SKM-1 (cell line): ENCODE results near the gene KLF15.

Experiments
- DNase-seq: peaks from one replicate; lab custom pipeline; 2025; ENCODE audit not compliant: unreplicated experiment; lab: John Stamatoyannopoulos, UW

Gene KLF15

GRCh38 chr3:126389794-126390146, 32.6 kb upstream of the KLF15 start:
- no peak for DNase-seq

- DNase-seq: peak; percentile 89
Measured at GRCh38 chr3:126389112-126389793, 32.0 kb upstream of the KLF15 start.

DNA sequence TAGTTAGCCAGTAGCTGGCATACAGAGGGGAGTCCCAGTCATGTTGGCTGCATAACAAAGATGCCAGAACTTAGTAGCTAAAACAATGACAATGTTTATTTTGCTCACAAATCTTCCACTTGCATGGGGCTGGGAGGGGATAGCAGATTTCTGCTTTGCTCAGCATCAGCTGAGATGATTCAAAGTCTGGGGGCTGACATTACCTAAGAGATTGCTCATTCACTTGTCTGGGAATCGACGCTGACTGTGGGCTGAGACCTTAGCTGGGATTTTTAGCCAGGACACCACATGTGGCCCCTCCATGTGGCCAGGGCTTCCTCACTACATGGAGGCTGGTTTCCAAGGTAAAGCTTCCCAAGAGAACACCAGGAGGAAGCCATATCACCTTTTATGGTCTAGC, 24.8 kb upstream of the KLF15 start:
- no peak for DNase-seq

GRCh38 chr3:126380011-126380768, 23.0 kb upstream of the KLF15 start:
- DNase-seq: no peak

DNA sequence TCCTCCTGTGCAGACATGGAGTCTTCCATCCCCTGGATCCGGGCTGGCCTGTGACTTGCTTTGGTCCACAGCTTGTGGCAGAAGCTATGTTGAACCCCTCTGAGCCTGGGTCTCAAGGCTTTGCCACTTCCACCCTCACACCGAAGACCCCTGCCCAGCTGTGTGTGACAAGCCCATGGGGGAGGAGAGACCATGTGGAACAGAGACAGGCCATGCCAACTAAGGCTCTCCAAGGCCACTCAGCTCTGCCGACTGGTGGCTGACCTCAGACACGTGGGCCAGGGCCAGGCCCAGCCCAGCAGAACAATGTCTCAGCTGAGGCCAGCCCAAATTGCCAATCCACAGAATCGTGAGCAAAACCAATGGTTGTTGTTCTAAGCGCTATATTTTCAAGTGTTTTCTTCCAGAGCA, 21.1 kb upstream of the KLF15 start:
- DNase-seq: no peak

- no peak for DNase-seq
Measured at GRCh38 chr3:126377211-126377610, 20.0 kb upstream of the KLF15 start.

DNA sequence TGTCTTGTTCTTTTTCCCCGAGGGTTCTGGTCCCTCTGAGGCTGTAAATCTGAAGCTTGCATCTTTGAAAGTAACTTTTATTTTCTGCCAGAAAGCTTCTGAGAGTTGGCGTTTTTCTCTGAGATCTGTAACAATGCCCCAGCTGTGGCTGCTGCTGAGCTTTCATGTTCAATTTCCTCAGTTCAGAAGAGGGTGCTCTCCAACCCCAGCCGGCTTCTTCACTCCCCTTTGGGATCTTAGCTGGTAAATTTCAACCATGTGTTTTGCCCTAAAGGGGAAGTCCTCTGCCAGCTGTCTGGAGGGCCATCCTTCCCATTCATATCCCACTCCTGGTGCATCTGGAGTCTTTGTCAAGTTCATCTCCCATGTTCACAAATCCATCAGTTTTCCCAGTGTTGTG, 19.2 kb upstream of the KLF15 start:
- DNase-seq: no peak

GRCh38 chr3:126375835-126376331, 18.7 kb upstream of the KLF15 start:
- no peak for DNase-seq

DNA sequence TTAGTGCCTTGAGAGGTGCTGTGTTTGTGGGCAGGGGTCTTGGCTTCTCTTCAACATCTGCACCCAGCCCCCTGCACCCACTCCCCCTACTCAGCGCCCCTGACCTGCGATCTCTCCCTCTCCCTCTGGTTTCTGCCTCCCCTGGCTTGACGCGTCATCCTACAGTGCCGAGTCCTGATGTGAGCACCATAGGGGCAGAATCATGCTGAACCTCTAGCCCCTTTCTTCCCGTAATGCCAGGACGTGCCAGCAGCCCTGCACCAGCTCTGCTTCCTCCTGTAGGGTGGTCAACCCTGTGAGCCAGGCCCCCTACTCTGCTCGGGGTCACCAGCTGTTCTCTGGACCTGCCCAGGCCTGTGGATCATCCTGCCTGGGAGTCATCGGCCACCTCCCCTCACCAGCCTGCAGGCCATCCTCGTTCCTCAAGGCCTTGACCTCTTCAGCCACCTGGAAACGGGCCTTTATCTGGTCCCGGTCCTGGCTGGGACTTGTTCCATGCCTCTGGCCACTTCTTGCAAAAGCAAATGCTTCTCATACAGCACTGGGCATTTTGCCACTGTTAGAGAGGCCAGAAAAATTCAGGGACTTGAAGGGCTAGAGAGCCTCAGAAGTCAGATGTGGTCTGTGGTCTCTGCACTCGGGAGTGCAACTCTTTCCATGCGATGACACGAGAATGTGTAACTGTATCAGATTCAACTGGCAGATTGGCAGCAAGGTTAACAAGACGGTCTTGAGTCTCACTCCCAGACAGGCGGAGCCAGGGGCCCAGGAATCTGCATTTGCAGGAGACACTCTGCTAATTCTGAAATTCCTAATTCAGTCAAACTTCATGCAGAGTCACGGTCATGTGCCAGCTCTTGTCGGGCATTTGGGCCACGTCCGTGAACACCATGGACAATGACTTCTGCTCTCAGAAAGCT, 16.7 kb upstream of the KLF15 start:
- DNase-seq: no peak

- DNase-seq: no peak
Measured at GRCh38 chr3:126373146-126373613, 16.0 kb upstream of the KLF15 start.

DNA sequence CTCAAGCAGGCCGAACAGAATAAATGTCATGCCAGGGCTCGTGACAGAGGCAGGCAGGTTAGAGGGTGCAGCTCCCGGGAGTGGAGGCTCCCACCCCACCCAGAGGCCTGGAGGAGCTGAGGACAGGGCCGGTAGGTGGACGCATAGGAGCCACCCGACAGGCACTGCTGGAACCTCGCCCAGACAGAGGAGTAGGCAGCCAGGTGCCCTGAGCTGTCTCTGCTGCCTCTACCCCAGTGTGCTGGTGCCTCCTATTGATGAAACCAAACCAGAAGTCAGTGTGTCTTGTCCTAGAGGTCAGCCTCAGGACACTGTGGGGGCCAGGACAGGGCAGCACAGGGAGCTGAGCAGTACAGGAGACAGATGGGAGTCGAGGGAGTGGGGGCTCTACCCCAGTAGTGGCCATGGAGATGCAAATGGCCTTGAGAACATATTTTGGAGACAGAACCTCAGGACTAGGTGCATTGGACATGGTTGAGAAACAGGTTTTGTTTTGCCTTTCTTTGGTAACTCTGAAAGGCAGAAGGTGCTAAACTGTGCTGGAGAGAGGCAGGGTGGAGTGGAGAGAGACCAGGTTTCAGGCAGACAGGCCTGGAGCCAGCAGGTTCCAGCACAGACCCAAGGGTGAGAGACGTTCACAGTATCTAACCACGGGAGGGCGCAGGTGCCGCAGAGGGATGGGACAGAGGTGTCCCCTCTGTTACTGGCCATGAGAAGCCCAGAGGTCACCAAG, 15.4 kb upstream of the KLF15 start:
- DNase-seq: no peak

GRCh38 chr3:126371096-126371705, 14.0 kb upstream of the KLF15 start:
- no peak for DNase-seq

DNA sequence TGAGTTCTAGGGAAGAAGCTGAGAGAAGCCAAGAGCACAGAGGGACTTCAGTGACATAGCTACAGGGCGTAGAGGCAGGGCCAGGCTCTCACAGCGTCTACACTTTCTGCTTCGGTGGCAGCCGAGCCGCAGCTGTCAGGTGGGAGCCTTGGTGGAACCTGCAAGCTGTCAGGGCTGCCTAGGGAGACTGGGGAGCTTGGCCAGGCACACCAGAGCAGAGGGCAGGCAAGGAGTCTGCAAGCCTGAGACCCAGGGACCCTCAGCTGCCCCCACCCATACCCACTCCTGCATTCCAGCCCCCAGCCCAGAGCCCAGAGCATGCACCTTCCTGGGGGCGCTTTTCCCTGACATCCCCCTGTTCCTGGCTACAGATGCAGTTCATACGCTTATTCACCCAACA, 13.4 kb upstream of the KLF15 start:
- DNase-seq: no peak

GRCh38 chr3:126370055-126370454, 12.8 kb upstream of the KLF15 start:
- no peak for DNase-seq

GRCh38 chr3:126369490-126369889, 12.3 kb upstream of the KLF15 start:
- no peak for DNase-seq

GRCh38 chr3:126367316-126367805, 10.2 kb upstream of the KLF15 start:
- DNase-seq: no peak

DNA sequence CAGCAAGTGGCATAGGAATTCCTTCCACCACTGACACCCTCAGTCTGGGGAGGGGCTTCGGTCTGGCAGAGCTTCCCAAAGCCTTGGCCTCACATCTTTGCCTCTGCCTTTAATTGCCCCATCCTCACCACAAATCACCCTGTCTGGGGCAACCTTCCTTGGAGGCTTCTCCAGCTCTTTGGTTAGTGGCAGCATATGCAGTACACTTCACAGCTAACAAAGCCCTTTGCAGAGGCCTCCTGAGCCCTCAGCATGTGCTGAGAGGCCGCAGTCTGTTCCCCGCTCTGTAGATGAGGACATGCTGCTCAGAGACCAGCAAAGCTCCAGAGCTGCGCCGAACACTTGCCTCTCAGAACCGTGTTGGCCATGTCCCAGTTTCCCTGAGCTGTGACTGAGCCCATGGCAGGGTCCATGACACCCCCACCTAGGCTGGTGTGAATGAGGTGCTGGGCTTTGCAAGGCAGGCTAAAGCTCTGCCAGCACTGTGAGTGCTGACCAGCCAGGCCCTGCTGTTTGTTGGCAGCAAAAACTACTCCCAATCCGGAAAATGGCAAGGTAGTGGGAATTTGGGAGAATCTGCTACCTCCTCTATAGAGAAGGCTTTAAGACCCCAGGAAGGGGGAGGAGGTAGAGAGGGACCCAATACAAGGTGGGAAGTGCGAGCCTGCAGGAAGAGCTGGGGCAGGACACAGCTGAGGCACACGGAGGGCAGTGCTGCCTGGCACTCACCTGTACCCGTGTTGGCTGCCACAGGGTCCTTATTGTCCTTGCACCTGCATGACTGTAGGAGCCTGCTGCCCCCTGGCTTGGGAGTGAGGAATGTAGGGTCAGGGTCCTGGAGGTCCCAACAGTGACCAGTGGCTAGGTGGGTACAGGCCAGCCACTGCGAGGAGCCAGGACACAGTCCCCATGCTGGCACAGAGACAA, 8.4 kb upstream of the KLF15 start:
- no peak for DNase-seq

DNA sequence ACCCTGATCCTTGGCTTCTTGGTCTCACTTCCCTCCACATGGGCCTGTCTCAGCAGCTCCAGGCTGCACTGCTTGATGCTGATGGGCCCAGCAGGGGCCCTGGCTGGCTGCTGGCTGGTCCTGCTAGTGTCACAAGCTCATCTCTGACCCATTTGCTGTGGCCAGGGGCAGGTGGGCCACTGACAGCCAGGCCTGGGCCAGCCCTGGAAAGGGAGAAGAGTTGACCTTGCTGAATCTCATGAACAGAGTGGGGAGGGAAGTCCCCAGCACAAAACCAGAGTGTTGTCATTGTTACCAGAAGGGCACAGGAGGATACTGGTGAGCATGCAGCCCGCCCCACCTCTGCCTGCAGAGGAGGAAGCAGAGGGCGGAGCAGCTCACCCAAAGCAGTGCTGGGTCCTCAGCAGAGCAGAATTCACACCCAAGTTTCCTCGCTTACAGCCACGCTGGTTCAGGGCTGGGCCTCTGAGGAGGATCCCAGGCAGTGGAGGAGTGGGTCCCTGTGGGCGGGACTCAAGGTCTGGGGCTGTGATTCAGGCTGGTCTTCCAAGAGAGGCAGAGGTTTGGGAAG, 7.6 kb upstream of the KLF15 start:
- DNase-seq: no peak
